GM18526 (cell line): ENCODE data around the gene MED12L.

Experiments
- POLR2A ChIP-seq: IDR thresholded peaks from 3 replicates; pipeline ENCODE4 v1.6.1; 2011; ENCODE audit not compliant: insufficient read length; ENCODE audit errors: extremely low read depth

MED12L gene

DNA sequence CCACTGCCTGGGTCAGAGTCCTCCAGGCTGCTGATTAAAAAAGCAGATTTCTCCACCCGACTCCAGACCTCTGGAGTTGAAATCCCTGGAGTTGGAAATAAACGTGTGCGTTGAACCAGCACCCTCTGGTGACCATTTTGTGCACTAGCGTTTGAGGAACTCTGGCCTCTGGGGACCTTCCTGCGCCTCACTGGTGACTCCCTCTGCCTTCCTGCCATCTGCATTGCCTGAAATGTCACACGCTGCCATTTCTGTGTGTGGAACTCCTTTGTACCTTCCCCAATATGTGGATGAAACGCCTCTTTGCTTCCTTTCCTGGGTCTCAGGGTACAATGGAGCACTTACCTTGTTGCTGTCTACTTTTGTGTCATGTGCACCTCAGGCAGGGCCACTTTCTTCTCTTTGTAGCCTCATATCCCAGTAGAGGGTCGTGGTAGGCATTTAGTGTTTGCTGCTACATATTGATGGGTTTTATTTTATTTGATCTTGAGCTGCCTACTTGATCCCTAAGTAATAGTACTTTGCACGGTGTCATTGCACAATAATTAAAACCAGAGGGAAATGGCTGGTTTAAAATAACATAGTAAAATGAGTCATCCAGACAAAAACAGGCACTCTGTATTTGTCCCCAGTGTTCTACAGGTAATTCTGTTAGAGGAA, 60.7 kb downstream of the MED12L start:
- TF ChIP-seq POLR2A: no peak

DNA sequence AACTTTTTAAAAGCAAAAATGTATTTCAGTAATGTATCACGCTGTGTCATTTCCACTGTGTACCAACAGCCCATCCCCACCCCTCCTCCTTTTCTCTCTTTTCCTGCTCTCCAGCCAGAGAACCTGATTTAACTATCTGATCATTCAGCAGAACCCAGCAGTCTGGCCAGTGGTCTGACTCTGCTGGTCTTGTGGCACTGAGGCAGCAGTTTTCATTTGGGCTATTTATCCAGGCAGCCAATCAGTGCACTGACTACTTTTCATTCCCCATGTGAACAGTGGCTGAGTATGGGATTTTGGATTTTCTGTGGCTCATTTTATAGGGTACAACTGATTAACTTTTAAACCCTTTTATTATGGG, 61.2 kb downstream of the MED12L start:
- TF ChIP-seq POLR2A: no peak

DNA sequence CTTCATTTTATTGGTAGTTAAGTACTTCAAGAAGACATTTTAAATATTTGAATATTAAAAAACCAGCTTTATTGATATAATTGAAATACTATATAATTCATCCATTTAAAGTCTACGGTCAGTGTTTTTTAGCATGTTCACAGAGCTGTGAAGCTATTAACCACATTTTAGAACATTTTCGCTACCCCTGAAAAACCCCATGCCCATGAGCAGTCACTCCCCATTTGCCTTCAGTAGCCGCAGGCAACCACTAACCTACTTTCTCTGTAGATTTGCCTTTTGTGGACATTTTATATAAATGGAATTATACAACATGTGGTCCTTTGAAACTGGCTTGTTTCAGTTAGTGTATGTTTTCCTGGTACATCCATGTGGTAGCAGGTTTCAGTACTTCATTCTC, 61.8 kb downstream of the MED12L start:
- no peak for TF ChIP-seq POLR2A

DNA sequence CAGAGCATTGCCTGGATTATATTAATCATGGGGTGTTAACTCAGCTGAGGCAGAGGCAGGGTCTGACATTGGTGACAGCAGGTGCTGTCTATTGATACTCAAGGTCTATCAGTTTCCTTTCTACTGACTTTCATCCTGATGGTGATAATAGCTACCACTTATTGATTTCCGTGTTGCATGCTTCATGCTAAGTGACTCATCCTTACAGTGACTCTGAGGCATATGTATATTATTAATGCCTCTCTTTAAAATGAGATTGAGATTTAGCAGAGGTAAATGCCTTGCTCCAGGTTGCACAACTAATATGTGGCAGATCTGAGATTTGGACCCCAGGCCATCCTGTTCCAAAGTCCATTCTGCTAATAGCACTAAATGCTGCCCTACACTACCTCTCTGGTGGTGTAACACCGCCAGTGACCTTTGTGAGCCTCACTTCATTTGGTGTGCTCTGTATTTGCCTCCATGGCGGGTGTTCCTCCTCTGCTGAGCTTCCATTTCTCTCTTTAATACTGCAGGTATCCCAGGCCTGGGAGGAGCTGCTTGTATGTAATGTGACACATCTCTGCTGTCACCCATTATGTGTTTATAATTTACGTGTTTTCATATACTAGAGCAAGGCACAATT, 67.1 kb downstream of the MED12L start:
- TF ChIP-seq POLR2A: no peak

DNA sequence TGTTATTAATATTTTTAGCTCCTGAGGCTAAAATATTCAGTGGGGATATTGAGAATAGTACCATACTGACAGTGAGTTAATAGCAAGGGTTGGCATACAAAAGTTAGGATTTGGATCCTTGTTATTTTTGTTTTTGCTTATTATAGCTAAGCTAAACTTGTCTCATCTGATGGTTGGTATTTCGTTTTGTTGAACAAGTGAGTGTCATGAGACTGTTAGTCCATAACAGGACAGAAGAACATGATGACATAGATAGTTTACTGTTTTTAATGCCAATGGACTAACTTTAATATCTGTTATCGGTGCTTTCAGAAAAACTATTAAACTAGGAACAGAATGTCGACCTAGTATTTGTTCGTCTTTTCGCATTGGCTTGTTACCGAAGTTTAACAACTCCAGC, 69.1 kb downstream of the MED12L start:
- no peak for TF ChIP-seq POLR2A

DNA sequence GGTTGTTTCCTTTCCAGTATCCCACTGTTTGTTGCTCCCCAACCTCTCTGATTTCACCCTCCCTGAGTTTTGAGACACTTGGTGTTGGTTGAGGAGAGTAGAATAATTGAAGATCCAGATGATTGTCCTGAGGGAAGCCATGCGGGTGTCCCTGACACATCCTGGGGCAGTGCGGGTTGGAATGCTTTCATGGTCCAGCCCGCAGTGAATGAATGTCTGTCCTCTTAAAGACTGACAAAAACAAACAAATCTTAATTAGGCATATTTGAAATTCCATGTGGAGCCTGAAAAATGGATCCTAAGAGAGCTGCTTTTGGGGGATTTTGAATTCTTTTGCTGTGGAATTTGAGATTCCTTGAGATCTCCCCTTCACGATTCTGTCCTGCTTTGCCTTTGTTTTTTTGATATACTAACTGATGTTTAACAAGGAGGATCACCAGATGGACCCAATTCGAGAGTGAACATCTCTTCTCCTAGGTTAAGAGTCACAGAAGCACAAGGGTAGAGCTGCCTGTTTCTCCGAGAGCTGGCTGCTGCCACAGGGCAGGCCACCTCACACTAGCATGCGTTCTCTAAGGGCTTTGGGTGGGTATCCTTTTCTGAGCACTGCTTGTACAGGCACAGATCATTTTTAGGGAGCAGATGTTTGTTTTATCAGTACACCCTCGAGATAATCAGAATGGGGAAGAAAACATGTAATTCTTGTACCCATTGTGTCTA, 70.1 kb downstream of the MED12L start:
- no peak for TF ChIP-seq POLR2A

DNA sequence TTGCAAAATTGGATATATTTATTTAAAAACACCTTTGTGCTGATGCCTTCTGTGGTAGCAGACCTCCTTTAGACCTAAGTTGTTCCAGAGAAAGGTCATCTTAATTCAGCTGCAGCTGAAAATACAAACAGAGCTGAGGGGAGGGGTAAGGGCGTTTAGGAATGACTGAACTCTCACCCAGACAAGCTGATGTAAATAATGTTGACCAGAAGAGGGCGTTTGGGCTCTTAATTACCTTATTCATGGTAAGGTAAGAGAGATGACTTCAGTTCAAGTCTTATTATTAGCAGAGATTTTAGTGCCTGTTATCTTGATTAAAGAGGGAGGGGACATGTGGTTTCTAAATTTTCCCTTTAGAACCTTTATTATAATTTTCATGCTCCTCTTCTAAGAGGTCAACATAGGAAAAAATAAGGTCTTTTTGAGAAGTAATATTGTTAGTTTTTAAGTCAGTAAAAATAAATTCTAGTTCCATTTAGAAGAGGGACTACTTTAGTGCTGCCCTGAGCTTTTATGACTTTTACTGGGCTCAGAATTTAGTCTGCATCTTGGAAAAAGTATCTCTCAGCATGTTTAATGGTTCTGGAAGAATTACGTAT, 71.3 kb downstream of the MED12L start:
- TF ChIP-seq POLR2A: no peak

DNA sequence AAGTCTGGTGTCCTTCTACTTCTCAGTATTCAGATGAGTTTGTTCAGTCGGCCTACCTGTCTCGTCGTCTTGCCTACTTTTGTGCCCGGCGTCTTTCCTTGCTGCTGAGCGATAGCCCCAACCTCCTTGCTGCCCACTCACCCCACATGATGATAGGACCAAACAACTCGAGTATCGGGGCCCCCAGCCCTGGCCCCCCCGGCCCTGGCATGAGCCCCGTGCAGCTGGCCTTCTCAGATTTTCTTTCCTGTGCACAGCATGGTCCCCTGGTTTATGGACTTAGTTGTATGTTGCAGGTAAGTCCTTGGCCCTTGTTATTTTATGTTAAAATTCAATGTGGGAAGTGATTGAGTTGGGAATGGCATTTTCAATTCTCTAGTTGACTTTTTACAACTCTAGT, 74.3 kb downstream of the MED12L start:
- no peak for TF ChIP-seq POLR2A

DNA sequence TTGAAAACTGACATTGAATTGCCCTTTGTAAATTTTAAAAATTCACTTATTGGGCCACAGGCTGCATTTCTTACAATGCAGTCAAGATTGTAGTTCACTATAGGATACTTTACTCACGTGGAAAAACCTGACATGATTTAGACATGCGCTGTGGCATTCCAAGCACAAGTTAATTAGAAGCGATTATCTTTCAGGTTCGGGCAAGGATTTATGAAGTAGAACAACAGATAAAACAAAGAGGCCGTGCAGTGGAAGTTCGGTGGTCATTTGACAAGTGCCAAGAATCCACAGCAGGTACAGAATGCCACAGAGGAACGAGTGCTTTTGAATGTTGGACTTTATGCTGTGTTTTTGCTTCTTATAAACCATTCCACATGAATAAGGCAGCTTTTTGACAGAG, 79.8 kb downstream of the MED12L start:
- TF ChIP-seq POLR2A: no peak

DNA sequence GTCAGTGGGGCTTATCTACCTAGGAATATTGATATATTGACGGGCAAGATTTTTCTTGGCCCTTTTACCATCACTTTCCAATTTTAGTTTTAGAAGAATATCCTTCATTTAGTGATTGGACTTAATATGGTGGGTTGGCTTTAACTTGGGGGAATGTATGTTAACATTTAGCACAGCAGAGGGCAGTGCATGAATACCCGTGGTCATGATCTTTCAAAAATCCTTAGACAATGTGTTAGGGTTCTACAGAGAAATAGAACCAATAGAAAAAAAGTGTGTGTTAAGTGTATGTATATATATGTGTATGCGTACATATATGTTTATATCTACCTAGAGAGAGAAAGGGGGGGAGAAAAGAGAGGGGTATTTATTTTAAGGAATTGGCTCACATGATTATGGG, 80.7 kb downstream of the MED12L start:
- TF ChIP-seq POLR2A: no peak

DNA sequence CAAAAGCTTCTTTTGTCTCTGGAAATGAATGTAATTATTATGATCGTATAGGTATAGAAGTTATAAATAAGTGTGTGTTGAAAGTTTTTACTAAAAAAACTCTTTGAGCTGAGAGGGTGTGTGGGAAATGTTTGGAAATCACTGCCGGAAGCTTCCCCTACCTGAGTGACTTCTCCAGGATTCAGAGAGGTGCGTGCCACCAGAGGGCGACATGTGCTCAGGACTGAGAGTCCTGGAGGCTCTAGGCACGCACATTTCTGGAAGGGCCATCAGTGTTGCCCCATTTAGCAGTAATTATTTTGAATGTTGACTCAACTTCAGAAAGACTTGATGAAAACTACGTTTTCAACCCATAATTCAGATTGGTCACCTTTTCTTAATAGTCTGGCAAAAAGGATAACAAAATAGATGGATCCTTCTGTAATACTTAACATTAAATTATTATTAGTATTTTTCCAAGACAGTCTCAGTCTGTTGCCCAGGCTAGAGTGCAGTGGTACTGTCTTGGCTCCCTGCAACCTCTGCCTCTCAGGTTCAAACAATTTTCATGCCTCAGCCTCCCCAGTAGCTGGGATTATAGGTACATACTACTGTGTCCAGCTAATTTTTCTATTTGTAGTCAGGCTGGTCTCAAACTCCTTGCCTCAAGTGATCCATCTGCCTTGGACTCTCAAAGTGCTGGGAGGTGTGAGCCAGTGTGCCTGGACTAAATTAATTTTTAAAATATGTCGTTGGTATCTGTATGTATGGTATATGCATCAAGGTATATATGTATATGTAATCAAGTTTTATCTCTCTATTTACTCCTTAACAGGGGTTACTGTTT, 83.0 kb downstream of the MED12L start:
- no peak for TF ChIP-seq POLR2A

DNA sequence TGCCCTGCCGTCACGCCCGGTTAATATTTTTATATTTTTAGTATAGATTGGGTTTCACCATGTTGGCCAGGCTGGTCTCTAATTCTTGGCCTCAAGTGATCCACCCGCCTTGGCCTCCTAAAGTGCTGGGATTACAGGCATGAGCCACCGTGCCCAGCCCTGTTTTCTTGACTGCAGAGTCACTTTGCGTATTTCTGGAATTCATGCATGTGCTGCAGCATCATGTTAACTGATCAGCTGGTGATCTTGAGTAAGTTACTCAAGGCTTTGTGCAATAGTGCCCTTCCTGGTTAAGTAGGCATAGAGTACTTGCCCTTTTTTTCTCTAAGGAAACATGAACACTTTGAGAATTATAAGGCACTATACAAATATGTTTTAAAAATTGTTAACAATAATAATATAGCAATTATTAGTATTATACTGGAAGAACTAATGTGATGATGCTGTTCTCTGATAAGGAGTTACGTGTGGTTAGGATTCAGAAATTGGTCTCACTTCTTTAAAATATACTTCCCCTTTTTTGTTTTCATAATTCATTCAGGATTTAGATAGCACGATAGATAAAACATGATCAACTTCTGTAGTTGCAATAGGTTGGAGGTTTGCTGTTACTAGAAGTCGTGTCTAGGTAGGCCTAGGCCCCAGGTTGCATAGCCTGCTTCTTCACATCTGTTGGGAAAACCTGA, 83.9 kb downstream of the MED12L start:
- TF ChIP-seq POLR2A: no peak

DNA sequence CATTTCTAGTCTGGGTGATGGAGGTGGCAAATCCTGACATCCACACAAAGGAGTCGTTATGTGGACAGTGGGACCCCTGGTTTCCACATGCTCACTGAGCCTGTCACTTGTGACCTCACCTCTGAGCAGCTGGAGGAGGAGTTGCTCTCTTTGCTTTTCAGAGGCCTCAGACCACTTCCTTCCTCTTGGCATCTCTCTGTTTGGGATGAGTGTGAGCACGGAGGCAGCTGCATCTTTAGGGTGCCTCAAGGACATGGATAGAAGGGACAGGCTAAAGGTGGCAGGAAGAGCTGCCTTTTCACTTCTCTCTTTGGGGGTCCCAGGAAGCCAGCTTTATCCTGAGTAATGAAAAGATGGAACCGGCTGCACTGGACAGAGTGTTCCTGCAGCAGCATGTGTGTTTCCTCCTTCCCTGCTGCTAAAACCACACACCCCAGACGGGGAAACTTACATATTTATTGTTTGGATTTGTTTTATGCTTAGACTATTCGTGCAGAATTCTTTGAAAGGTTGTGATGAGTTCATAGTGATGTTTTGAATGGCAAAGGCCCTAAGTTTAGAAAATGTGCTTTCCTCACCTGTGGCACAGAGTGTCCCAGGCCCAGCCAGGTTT, 85.8 kb downstream of the MED12L start:
- no peak for TF ChIP-seq POLR2A

DNA sequence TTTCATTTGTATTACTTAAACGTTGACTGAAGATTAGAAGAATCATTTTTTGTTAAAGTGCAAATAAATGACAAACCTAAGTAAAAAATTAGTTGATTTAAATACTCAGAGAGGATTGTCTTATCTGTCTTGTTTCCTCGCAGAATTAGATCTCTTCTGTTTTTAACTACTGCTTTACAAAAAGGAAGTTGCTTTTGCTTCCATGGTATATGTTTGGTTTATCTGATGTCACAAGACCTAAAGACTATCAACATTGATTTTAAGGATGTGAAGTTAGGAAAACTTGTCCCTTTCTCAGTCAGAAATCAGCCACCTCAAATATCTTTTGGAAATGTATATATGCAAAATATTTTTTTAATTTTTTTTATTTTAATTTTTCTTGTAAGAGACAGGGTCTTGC, 88.9 kb downstream of the MED12L start:
- no peak for TF ChIP-seq POLR2A
